Islet of Langerhans (tissue), 1 donor: Measurements from ENCODE around the gene CCT2.

Experiments used
- FAIRE-seq: peaks from one replicate; lab custom pipeline; 2011; peaks lifted over from hg19 to GRCh38; lab: Jason Lieb, UNC

Gene CCT2

DNA sequence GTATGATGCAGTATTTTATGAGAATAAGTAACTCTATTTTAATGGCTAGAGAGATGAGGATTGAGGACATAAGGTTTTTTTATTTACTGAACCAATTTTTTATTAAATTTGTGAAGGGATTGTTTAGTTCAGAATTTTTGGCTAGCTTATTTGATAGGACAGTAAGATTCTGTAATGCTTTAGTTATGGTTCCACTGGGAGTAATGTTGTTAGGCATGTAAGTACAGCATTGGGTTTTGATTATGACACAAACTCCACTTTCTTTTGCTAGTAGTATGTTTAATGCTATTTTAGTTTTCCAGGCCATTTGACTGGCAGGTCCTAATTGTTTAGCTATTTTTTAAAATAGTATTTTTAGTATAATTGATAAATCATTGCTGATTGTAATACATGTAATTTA is 59.3 kb downstream of the CCT2 start:
- FAIRE-seq, result no peak

DNA sequence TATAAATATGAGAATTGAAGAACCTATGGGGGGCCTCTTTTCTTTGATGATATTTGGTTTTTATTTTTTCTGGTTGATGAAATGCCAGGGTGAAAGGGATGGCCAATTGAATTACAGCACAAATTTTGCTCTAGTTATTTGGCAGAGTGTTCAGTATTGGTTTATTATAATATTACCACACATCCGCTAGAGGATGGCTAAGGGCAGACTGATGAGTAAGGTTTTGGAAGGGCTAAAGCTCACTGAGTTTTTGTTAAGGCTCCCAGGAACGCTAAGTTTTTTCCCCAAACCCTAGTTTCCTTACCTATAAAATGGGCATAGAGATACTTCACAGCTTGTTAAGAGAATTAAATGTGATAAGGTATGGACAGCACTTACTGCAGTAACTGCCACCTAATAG is 59.8 kb downstream of the CCT2 start:
- no peak for FAIRE-seq

DNA sequence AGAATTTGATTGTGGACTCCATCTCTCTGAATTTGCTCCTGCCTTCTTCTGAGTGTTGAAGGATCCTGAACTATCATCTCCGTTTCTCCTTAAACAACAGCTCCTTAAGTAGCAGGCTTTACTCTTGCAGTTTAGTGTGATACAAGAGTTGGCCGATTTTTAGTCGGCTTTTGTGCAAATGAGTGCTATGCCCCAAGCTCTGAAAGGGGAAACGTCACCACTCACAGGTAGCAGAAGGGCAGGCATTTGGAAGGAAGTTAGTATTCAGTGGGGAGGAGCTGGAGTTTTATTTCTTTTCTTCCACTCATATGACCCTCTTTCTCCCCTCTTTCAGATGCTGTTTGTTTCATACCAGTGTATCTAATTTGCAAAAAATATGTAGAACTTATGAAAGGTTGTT is 61.9 kb downstream of the CCT2 start:
- FAIRE-seq, result no peak

DNA sequence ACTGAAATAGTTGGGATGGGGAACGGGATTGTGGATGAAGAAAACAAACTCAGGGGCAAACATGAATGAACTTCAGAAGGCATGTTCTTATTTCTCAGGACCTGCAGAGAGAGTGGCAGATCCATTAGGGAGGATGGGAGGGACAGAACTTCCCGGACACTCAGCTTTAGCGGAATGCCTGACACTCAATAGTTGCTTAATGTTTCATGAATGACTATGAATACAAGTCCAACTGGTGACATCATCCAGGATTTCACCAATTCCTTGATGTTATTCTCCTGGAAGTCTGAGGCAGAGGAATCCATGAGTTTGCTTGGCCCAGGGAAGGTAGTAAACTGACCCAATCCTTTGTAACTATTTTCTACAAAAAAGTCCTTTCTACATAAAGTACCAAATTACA is 63.2 kb downstream of the CCT2 start:
- no peak for FAIRE-seq

DNA sequence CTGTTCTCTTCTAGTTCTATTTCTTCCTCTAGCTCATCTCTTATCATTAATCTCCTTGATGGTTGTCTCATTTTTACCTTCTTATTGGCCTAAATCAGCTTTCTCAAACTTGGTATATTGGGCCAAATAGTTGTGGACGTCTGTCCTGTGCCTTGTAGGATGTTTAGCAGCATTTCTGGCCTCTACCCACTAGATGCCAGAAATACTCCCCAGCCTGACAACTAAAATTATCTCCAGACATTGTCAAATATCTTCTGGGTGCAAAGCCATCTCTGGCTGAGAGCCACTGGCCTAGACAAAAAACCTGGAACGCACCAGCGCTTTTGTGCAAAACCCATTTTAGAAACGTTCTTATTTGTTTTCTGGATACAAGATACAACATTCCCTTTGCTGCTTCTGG is 64.3 kb downstream of the CCT2 start:
- FAIRE-seq, result no peak
